Loucy (cell line): Measurements from ENCODE around the gene KAT6B.

Experiments
- H2AFZ ChIP-seq: fragments of 200-600 bp; sonication (generic); 2 replicates; pipeline ENCODE4 v1.6.0; 2016; ENCODE audit warnings: antibody characterized with exemption, mild to moderate bottlenecking, low read length, moderate library complexity
- H3F3A ChIP-seq: fragments of 200-600 bp; 2 replicates; pipeline ENCODE4 v1.6.0; 2016; ENCODE audit warnings: antibody characterized with exemption, low read depth, mild to moderate bottlenecking
- H3K27me3 ChIP-seq: fragments of 200-600 bp; sonication (generic); 2 replicates; pipeline ENCODE4 v1.6.1; 2014; ENCODE audit warnings: low read length, mild to moderate bottlenecking; ENCODE audit not compliant: insufficient read depth, poor library complexity, severe bottlenecking
- H3K36me3 ChIP-seq: fragments of 200-600 bp; sonication (generic); 2 replicates; pipeline ENCODE4 v1.6.1; 2016; ENCODE audit warnings: low read length; ENCODE audit not compliant: insufficient read depth
- H3K4me1 ChIP-seq: fragments of 200-600 bp; sonication (generic); 2 replicates; pipeline ENCODE4 v1.5.1; 2014; ENCODE audit warnings: low read length, mild to moderate bottlenecking; ENCODE audit not compliant: insufficient read depth, poor library complexity, severe bottlenecking
- H3K4me2 ChIP-seq: fragments of 200-600 bp; sonication (generic); 2 replicates; pipeline ENCODE4 v1.6.0; 2014; ENCODE audit warnings: antibody characterized with exemption, low read length, low read depth, mild to moderate bottlenecking; ENCODE audit not compliant: poor library complexity, severe bottlenecking
- H3K4me3 ChIP-seq: fragments of 200-600 bp; sonication (generic); 2 replicates; pipeline ENCODE4 v1.5.1; 2014; ENCODE audit warnings: low read length, mild to moderate bottlenecking, mixed read lengths; ENCODE audit not compliant: poor library complexity, severe bottlenecking
- H3K79me2 ChIP-seq: fragments of 200-600 bp; sonication (generic); 2 replicates; pipeline ENCODE4 v1.6.1; 2014; ENCODE audit warnings: low read length; ENCODE audit not compliant: insufficient read depth
- H3K9ac ChIP-seq: fragments of 200-600 bp; sonication (generic); 2 replicates; pipeline ENCODE4 v1.6.0; 2014; ENCODE audit warnings: mild to moderate bottlenecking, low read depth, low read length, moderate library complexity; ENCODE audit not compliant: poor library complexity, severe bottlenecking
- H3K9me2 ChIP-seq: fragments of 200-600 bp; sonication (generic); replicated peaks from 2 replicates; pipeline ENCODE4 v1.6.1; 2016; ENCODE audit warnings: low read depth, low read length, mixed read lengths
- H3K9me3 ChIP-seq: fragments of 200-600 bp; sonication (generic); 2 replicates; pipeline ENCODE4 v1.6.1; 2014; ENCODE audit warnings: mild to moderate bottlenecking, antibody characterized with exemption, low read length, low read depth; ENCODE audit not compliant: insufficient read depth
- H4K20me1 ChIP-seq: fragments of 200-600 bp; sonication (generic); 2 replicates; pipeline ENCODE4 v1.6.0; 2014; ENCODE audit warnings: antibody characterized with exemption, low read length, mild to moderate bottlenecking; ENCODE audit not compliant: insufficient read depth, poor library complexity, severe bottlenecking
- CTCF ChIP-seq: fragments of 200-600 bp; sonication (generic); conservative IDR thresholded peaks from 2 replicates; pipeline ENCODE4 v1.5.1; 2014; ENCODE audit warnings: mild to moderate bottlenecking, antibody characterized with exemption, low read length
- EZH2phosphoT487 ChIP-seq: fragments of 200-600 bp; IDR thresholded peaks from 2 replicates; pipeline ENCODE4 v1.6.1; 2018; ENCODE audit warnings: antibody characterized with exemption, mild to moderate bottlenecking, moderate library complexity, borderline replicate concordance

The KAT6B gene

GRCh38 chr10:75071756-75072155, 245.4 kb downstream of the KAT6B start:
- H3K4me3 ChIP-seq: no peak overlapping the region
- no peaks in the 10 kb centered on the region for H3K9me2 ChIP-seq
- H3K4me1 ChIP-seq: peaks cover 10% of the 10 kb centered on the region
- no peaks in the 10 kb centered on the region for H3K36me3 ChIP-seq
- TF ChIP-seq CTCF: no peak
- TF ChIP-seq EZH2phosphoT487: no peak
- H2AFZ ChIP-seq: no peak overlapping the region
- H4K20me1 ChIP-seq: no peaks in the 10 kb centered on the region
- H3K9me3 ChIP-seq: no peaks in the 10 kb centered on the region
- no peaks in the 10 kb centered on the region for H3F3A ChIP-seq
- no peaks in the 10 kb centered on the region for H3K79me2 ChIP-seq
- H3K9ac ChIP-seq: no peak overlapping the region
- no peak overlapping the region for H3K4me2 ChIP-seq
- H3K27me3 ChIP-seq: no peaks in the 10 kb centered on the region

GRCh38 chr10:75072727-75073126, 246.3 kb downstream of the KAT6B start:
- Histone ChIP-seq H3K4me3 (no peak overlapping the region), H3F3A (no peaks in the 10 kb centered on the region), H3K9ac (no peak overlapping the region), H4K20me1 (no peaks in the 10 kb centered on the region), H3K9me2 (no peaks in the 10 kb centered on the region), H3K36me3 (no peaks in the 10 kb centered on the region), H3K79me2 (no peaks in the 10 kb centered on the region), H3K27me3 (no peaks in the 10 kb centered on the region), H2AFZ (no peak overlapping the region), H3K9me3 (no peaks in the 10 kb centered on the region), H3K4me1 (peaks cover 10% of the 10 kb centered on the region), H3K4me2 (no peak overlapping the region)
- TF ChIP-seq EZH2phosphoT487: no peak
- no peak for TF ChIP-seq CTCF

GRCh38 chr10:75073442-75073841, 247.0 kb downstream of the KAT6B start:
- TF ChIP-seq CTCF (no peak), EZH2phosphoT487 (no peak)
- Histone ChIP-seq H3K9ac (no peak overlapping the region), H3K36me3 (no peaks in the 10 kb centered on the region), H3K9me2 (no peaks in the 10 kb centered on the region), H3K9me3 (no peaks in the 10 kb centered on the region), H3K4me2 (no peak overlapping the region), H3K79me2 (no peaks in the 10 kb centered on the region), H3F3A (no peaks in the 10 kb centered on the region), H3K4me3 (no peak overlapping the region), H4K20me1 (no peaks in the 10 kb centered on the region), H3K27me3 (no peaks in the 10 kb centered on the region), H2AFZ (no peak overlapping the region), H3K4me1 (peaks cover 10% of the 10 kb centered on the region)
